ENCODE measurements around the gene DNAJC18. TPM values are rescaled to one million over a fixed set of nuclear protein-coding genes. Genes with fewer than 3 reads are reported as not detected.

The DNAJC18 gene
- total RNA-seq, 2 experiments from 2014 or later, result 4.5 to 6.8 TPM

Other genes starting within 250 kb of the DNAJC18 start
- 1 to 10 TPM; 9.4 to 9.7 TPM for gene SIL1, start 241.2 kb downstream of the DNAJC18 start, total RNA-seq
- gene MATR3, start 145.8 kb downstream of the DNAJC18 start, total RNA-seq, result 100 to 1,000 TPM; 168 to 222 TPM
- 10 to 100 TPM; 87.0 to 96.0 TPM for gene PAIP2, start 97.7 kb downstream of the DNAJC18 start, total RNA-seq
- gene SLC23A1, start 56.2 kb downstream of the DNAJC18 start, total RNA-seq, result under 1 TPM; 0.75 to 0.77 TPM
- 10 to 100 TPM; 12.7 to 13.4 TPM for gene MZB1, start 49.6 kb downstream of the DNAJC18 start, total RNA-seq
- gene PROB1, start 44.4 kb downstream of the DNAJC18 start, total RNA-seq, result 1 to 10 TPM; 3.3 to 3.4 TPM
- 1 to 10 TPM; 5.5 to 7.2 TPM for gene SPATA24, start 35.4 kb downstream of the DNAJC18 start, total RNA-seq
- gene ECSCR, start 23.2 kb upstream of the DNAJC18 start, total RNA-seq, result under 1 TPM; 0.45 to 0.73 TPM
- gene SMIM33, start 31.5 kb upstream of the DNAJC18 start, total RNA-seq, result 1 to 10 TPM; 1.1 to 1.2 TPM
- gene STING1, start 43.2 kb upstream of the DNAJC18 start, total RNA-seq, result 100 to 1,000 TPM; 175 TPM
- gene UBE2D2, start 121.8 kb upstream of the DNAJC18 start, total RNA-seq, result 100 to 1,000 TPM; 231 to 265 TPM
- gene CXXC5, start 208.8 kb upstream of the DNAJC18 start, total RNA-seq, result 1 to 10 TPM in 1 of 2 experiments, under 1 TPM in 1; 0.99 to 1.9 TPM

Measured in activated CD4-positive, alpha-beta T cell treated with anti-CD3 and anti-CD28 coated beads, Interleukin-2, amount 10 ng/mL, durations not matched to agents 7 days and 5 days (primary cell).